GM12874 (cell line): ENCODE measurements around the gene FGFR3.

ENCODE experiments used
- CTCF ChIP-seq: IDR thresholded peaks from 2 replicates; pipeline ENCODE4 v1.5.1; 2011; ENCODE audit warnings: low read depth, mild to moderate bottlenecking, control low read depth, low read length, moderate library complexity; ENCODE audit not compliant: insufficient read depth

Gene FGFR3

GRCh38 chr4:1819816-1820215 is 26.7 kb downstream of the FGFR3 start:
- TF ChIP-seq CTCF: no peak

- TF ChIP-seq CTCF: no peak
Observed at GRCh38 chr4:1821679-1822567, 28.8 kb downstream of the FGFR3 start.

DNA sequence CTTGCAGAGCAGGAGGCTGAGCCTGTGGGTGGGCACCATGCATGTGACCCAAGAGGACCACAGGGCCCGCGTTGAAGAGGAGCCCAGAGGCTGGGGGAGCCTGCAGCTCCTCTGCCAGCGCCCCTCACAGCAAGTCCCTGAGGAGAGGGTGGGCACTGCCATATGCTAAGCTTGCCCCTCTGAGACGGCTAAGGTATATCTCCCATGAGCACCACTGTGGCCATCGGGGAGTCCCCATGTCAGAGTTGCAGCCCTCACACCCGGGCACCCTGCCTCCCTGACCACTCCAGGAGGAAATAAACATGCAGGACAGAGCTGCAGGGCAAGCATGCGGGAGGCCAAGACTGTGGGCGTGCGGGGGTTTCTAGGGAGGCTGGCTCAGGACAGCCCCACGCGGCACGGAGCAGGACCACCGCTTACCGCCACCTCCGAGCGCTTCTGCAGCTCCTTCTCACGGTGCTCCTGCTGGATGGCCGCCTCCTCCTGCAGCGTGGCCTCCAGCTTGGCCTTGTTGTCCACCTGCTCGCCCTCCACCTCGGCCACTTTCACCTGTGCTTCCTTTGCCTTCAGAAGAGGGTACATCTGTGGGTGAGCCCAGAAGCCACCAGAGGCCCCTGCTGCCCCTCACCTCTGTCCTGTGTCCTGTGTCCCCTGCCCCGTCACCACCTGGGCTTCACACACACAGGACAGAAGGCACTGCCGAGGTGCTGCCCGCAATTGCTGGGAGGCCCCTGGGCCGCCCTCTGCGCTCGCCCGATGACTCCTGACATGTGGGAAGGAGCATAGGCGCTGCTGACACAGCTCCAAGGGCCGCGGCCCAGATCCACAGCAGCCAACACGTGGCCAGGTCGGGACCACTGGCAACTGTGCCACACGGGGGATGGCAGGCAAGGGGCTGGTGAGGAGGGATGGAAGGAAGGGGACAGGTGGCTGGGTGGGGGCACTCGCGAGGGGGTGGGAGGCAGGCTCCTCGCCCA is 29.8 kb downstream of the FGFR3 start:
- no peak for TF ChIP-seq CTCF

DNA sequence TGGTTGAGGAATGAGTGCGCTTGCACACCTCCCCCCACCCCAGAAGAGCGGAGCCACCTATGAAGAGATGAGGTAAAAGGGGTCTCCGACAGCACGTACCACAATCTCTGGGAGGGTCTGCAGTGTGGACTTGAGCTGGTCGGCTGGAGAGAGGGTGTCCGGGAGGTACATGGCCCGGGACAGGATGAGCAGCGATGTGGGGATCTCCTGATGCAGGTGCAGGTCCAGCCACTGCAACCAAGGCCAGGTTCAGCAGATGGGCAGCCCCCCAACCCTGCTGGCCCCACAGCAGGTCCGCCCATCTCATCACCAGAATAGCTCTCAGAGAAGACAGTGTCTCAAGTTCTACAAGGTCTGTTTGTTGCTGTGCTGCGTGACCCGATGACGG is 30.4 kb downstream of the FGFR3 start:
- no peak for TF ChIP-seq CTCF

DNA sequence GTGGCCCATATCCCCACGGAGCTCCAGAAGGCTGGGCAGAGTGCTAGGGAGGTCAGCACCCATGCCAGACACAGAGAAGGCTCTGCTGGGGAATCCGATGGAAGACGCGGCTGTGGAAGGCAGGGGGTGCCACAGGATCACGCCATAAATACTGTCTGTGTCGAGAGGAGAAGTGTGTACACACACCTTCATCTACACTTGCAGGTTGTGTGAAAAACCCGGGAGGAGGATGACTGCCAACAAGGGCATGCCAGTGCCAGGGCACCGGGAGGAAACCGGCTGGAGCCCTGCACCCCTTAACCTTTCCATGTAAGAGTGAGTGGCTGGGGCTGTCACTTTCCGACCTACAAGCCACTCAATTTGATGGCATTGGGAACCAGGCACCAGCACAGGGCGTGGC is 31.7 kb downstream of the FGFR3 start:
- no peak for TF ChIP-seq CTCF

GRCh38 chr4:1825326-1825725 is 32.2 kb downstream of the FGFR3 start:
- no peak for TF ChIP-seq CTCF
